HG03064 (cell line): ENCODE results near the gene FOXF1.

ENCODE experiments used
- ATAC-seq: cut with Tn5 transposase; IDR thresholded peaks from one replicate; pipeline ENCODE4 v1.9.1; 2021; ENCODE audit warnings: low read depth; ENCODE audit not compliant: unreplicated experiment

Gene FOXF1

DNA sequence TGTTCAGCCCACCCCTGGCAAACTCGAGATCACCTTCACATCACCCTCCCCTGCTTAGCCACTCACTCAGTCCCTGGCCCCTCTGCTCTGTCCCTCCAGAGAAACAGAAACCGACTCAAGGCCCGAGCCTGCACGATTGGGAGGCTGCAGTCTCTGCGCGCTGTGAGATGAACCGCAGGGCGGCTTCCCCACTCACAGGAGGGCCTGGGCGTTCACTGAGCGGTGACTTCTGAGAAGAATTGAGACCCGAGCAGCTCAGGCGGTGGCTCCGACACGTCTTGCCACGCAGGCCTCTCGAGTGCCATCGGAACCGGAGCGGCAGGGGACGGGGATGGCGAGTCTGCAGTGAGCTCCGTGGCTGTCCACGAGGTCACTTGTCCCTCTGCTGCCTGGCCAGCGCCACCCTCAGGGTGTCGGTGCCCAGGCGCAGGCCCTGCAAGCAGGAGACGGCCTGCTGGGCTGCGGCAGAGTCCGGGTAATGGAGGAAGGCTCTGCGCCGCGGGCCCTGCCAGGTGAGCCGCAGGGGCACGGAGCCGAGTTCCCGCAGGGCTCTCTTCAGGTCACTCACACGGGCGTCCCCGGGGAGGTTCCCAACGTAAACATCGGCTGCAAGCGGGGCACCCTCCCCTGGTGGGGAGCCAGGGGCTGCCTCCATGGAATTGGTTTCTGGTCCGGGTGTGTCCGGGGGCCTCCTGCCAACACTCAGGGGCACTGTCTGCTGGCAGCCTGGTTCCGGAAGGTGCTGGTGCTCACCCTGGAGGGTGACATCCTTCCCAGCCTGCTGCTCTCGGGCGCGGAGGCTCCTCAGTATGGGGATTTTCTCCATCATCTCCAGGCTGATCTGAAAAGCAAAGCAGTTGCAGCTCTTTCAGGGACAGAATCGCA, 21.6 kb downstream of the FOXF1 start:
- no peak for ATAC-seq

- ATAC-seq, result no peak
Observed at GRCh38 chr16:86532526-86532815, 22.1 kb downstream of the FOXF1 start.

- ATAC-seq, result no peak
Observed at GRCh38 chr16:86533076-86533475, 22.7 kb downstream of the FOXF1 start.

- no peak for ATAC-seq
Observed at GRCh38 chr16:86533767-86534351, 23.5 kb downstream of the FOXF1 start.

- ATAC-seq, result no peak
Observed at GRCh38 chr16:86534779-86535615, 24.7 kb downstream of the FOXF1 start.

DNA sequence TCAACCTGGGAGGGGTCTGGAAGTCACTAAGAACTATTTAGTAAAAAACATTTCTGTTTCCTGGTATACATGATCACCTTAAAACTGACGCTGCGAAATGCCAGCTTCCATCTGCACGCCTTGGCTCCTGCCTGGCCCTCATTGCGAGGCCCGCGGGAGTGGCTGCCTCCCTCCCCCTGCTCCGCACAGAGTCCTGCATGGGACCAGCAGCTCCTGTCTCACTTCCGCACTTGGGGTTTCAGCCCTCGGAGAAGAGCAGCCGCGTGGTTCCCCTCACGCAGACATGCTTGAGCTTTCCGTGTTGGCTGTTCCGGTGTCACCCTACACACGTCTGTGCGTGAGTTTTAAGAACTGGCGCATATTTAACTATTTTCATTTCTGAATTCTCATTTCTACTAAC, 26.3 kb downstream of the FOXF1 start:
- no peak for ATAC-seq

GRCh38 chr16:86537486-86537885, 27.2 kb downstream of the FOXF1 start:
- ATAC-seq, result no peak

GRCh38 chr16:86538196-86538780, 28.0 kb downstream of the FOXF1 start:
- no peak for ATAC-seq

DNA sequence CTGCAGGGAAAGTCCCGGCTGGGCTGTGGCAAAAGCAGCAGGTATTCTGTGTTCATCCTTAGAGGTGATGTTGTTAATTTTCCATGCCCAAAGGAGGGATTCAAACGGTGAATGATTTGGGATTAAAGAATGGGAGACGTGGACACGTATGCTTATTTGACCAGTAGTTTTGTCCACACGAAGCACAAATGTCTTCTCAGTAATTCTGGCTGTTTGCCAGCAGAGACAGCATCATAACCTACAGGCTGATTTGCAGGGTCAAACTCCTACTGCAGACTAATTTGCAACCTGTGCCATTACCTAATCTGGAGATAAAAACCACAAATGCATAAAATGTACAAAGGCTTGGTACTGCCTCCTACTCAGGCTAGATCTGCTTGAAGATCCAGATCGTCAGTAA, 30.6 kb downstream of the FOXF1 start:
- no peak for ATAC-seq

GRCh38 chr16:86541560-86541959, 31.2 kb downstream of the FOXF1 start:
- ATAC-seq, result no peak

DNA sequence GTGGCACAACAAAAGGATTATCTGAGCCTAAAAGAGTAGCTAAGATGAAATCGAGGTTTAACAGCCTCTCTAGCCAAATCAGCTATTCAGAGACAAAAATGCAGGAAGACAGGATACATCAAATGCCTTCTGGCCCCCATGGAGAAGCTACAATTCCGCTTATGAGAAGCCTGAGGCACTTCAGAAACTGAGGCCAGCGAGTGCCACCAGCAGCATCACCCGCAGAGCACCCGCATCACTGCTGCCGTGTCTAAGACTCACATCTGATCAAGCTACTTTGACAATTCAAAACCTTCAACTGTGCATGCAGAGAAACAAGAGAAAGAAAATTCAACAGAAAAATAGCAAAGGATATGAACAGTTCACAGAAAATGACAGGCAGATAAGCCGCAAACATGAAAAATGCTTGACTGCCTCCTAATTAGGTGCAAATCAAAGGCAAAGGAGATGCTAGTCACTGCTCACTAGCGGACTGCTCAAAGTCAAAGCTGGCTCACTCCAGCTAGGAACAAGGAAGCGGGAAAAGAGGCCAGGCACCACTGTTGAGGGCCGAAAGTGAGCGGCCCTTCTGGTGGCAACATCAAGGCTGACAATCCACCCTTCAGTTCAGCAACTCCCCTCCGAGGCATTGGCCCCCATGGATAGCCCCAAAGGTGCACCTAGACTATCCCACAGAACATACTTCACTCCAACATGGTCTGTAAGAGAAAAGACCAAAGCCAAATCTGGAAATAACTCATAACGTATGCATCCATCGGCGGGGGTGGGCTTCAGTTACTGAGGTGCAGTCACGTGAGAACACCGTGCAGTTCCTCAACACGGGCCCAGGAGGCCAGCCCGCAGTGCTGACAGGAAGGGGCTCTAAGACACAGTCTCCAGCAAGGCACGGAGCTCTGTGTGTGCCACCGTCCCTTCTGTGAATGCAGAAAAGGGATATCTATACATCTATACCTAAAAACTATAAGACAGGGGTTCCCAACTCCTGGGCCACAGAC, 32.7 kb downstream of the FOXF1 start:
- ATAC-seq, result no peak

- ATAC-seq, result no peak
Observed at GRCh38 chr16:86545481-86545880, 35.2 kb downstream of the FOXF1 start.

- ATAC-seq, result no peak
Observed at GRCh38 chr16:86545954-86546637, 35.8 kb downstream of the FOXF1 start.

DNA sequence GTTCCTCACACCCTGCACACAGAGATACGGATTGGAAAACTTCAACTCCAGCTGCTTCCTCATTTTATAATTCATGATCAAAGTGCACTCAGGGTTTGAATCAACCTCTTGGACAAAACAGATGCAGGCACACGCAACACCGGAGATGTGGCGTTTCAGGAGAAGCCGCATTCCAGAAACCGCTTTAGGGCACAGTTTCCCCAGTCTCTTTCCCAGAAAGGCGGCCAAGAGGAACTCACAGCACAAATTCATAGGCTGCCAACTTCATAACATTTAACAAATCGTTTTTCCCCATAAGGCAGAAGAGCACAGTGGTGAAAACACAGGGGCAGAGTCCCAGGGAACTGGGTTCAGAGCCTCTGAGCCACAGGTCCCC, 36.3 kb downstream of the FOXF1 start:
- ATAC-seq, result no peak

DNA sequence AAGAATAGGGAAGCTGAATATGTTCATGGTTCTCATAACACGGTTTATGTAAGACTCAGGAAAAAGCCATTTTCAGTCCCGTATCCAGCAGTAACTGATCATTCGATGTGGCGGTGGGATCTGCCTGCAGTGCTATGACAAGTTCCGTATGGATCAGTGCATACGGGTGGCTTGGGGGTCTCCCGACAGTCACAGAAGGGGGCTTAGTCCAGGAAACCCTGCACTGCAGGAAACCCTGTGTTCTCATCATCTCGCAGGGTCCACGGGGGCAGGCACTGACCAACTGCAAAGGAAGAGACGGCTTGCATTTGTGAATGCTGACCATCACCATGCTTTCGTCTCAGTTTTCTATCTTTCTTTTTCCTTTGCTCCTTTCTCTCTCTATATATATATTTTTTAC, 37.0 kb downstream of the FOXF1 start:
- ATAC-seq, result no peak

DNA sequence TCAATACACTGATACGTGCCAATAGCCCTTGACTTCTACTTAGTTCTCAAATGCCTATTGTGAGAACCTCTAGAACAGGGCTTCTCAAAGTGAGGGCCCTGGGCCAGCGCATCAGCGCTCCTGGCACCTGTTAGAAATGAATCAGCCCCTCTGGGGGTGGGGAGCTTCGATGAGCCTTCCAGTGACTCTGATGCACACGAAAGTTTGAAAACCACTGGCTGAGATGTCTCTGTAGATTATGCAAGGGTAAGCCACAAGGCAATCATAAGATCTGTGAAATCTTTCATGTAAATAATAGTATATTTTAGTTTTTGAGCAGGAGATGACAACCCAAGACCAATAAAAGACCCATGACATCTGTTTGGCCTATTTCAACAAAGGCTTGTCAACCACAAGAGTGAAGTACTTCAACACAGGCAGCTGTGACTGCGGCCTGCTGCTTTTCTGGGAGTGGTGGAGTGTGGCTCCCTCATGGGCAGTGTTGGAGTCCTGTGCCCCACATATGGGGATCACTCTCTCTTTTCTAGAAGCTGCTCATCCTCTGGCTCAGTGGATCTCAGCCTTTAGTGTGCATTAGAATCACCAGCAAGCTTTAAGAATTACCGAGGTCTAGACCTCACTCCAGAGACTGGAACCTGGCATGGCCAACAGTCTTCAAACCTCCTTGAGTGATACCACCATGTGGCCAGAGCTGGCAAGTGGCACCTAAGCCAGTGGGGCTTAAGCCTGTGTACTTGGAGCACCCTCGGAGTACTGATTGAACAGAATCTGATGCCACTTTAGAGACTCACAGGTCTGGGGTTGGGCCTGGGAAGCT, 39.0 kb downstream of the FOXF1 start:
- ATAC-seq, result no peak

DNA sequence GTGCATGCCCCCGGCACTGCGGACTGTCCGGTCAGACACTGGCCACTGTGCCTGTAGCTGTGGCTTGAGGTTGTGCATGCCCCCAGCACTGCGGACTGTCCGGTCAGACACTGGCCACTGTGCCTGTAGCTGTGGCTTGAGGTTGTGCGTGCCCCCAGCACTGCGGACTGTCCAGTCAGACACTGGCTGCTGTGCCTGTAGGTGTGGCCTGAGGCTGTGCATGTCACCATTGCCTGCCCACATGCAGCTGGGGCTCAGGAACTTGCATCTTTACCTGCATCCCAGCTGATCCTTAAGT, 39.5 kb downstream of the FOXF1 start:
- ATAC-seq, result no peak

DNA sequence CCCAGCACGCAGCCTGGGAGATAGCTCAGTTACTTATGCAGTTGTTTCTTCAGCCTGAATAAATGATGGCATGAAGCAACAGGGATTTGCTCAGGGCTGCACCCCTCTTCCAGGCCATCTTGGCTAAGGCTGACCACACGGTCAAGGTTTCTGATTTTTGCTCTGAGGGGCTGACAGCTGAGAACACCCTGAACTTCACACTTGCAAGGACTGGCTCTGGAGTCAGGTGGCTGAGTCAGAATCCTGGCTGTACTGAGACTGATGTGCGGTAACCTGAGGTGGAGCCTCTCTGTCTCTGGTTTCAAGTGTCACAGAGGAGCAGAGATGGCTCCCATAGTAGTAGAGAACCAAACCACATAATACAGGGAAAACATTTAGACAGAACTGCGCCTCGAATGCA, 40.0 kb downstream of the FOXF1 start:
- no peak for ATAC-seq

DNA sequence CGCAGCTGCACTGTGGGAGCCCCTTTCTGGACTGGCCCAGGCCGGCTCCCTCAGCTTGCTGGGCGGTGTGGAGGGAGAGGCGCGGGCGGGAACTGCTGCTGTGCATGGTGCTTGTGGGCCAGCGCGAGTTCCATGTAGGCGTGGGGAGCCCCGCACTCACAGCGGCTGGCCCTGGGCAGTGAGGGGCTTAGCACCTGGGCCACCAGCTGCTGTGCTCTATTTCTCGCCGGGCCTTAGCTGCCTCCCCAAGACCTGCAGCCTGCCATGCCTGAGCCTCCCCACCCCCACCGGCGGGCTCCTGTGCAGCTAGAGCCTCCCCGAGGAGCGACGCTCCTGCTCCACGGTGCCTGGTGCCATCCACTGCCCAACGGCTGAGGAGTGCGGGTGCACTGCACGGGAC, 43.0 kb downstream of the FOXF1 start:
- ATAC-seq, result no peak
